Left lobe of liver (tissue), 2 donors: ENCODE data around the gene KCNK17. TPM values are rescaled to one million over a fixed set of nuclear protein-coding genes. Genes with fewer than 3 reads are reported as not detected.

ENCODE experiments used
- ATAC-seq: fragments of 200-7000 bp; cut with Tn5 transposase; one replicate; pipeline ENCODE4 v1.9.1; 2020; ENCODE audit warnings: mild to moderate bottlenecking, moderate library complexity
- DNase-seq: peaks from one replicate; pipeline ENCODE4 v3.0.0-alpha.2; 2020; ENCODE audit warnings: low spot score
- total RNA-seq: library from RNA; stranded (reverse); gene quantifications from one replicate; pipeline ENCODE4 v1.2.1, GENCODE V29; 2021
- donor health status: DM: no; HTN: no; CAD: no; lungs with moderate emphysema.
- donor health status: DM: no; HTN: yes; CAD: no.

The KCNK17 gene
- total RNA-seq, 1 donor from 2014 or later, result 1.2 TPM

- DNase-seq (no peak), ATAC-seq (no peak)
Measured at GRCh38 chr6:39274903-39275302, 39.3 kb downstream of the KCNK17 start.

GRCh38 chr6:39274471-39274870, 39.7 kb downstream of the KCNK17 start:
- ATAC-seq, result no peak
- DNase-seq, result no peak

- DNase-seq (no peak), ATAC-seq (no peak)
Measured at GRCh38 chr6:39273406-39273821, 40.8 kb downstream of the KCNK17 start.

- ATAC-seq (no peak), DNase-seq (no peak)
Measured at GRCh38 chr6:39269961-39270360, 44.3 kb downstream of the KCNK17 start.

- no peak for DNase-seq
- ATAC-seq, result no peak
Measured at GRCh38 chr6:39268721-39269120, 45.5 kb downstream of the KCNK17 start.

GRCh38 chr6:39268171-39268570, 46.0 kb downstream of the KCNK17 start:
- no peak for DNase-seq
- ATAC-seq, result no peak

- DNase-seq, result no peak
- no peak for ATAC-seq
Measured at GRCh38 chr6:39266782-39267355, 47.4 kb downstream of the KCNK17 start.

GRCh38 chr6:39266375-39266774, 47.8 kb downstream of the KCNK17 start:
- DNase-seq, result no peak
- no peak for ATAC-seq

- ATAC-seq (peak; percentile 89), DNase-seq (peak; percentile 64)
Measured at GRCh38 chr6:39263303-39264037, 50.7 kb downstream of the KCNK17 start.

GRCh38 chr6:39261751-39262150, 52.5 kb downstream of the KCNK17 start:
- DNase-seq (no peak), ATAC-seq (no peak)

GRCh38 chr6:39260953-39261352, 53.3 kb downstream of the KCNK17 start:
- ATAC-seq, result peak; percentile 56
- peak; percentile 50 for DNase-seq

- DNase-seq, result no peak
- ATAC-seq, result no peak
Measured at GRCh38 chr6:39260456-39260855, 53.8 kb downstream of the KCNK17 start.

- no peak for ATAC-seq
- no peak for DNase-seq
Measured at GRCh38 chr6:39256294-39256940, 57.8 kb downstream of the KCNK17 start.

GRCh38 chr6:39254999-39255535, 59.2 kb downstream of the KCNK17 start:
- DNase-seq (no peak), ATAC-seq (no peak)

- ATAC-seq (peak; percentile 97), DNase-seq (peak; percentile 64)
Measured at GRCh38 chr6:39251406-39251805, 62.8 kb downstream of the KCNK17 start.

GRCh38 chr6:39250507-39250906, 63.7 kb downstream of the KCNK17 start:
- no peak for ATAC-seq
- no peak for DNase-seq

- DNase-seq (no peak), ATAC-seq (no peak)
Measured at GRCh38 chr6:39249278-39249677, 64.9 kb downstream of the KCNK17 start.

Other genes with a start within 250 kb of the KCNK17 start
- 6.0 TPM for gene SAYSD1, start 199.2 kb downstream of the KCNK17 start, total RNA-seq
- gene KCNK5, start 84.9 kb downstream of the KCNK17 start, total RNA-seq, result 62.3 TPM
- gene KCNK16, start 8.3 kb upstream of the KCNK17 start, total RNA-seq, result not detected